ENCODE data around the gene HEATR1.
"Not testable (repeated sequence)": the region's sequence is repeated elsewhere in the genome, so short reads cannot be mapped to it uniquely, and the experiment has no call there.

HEATR1 gene, protein sequence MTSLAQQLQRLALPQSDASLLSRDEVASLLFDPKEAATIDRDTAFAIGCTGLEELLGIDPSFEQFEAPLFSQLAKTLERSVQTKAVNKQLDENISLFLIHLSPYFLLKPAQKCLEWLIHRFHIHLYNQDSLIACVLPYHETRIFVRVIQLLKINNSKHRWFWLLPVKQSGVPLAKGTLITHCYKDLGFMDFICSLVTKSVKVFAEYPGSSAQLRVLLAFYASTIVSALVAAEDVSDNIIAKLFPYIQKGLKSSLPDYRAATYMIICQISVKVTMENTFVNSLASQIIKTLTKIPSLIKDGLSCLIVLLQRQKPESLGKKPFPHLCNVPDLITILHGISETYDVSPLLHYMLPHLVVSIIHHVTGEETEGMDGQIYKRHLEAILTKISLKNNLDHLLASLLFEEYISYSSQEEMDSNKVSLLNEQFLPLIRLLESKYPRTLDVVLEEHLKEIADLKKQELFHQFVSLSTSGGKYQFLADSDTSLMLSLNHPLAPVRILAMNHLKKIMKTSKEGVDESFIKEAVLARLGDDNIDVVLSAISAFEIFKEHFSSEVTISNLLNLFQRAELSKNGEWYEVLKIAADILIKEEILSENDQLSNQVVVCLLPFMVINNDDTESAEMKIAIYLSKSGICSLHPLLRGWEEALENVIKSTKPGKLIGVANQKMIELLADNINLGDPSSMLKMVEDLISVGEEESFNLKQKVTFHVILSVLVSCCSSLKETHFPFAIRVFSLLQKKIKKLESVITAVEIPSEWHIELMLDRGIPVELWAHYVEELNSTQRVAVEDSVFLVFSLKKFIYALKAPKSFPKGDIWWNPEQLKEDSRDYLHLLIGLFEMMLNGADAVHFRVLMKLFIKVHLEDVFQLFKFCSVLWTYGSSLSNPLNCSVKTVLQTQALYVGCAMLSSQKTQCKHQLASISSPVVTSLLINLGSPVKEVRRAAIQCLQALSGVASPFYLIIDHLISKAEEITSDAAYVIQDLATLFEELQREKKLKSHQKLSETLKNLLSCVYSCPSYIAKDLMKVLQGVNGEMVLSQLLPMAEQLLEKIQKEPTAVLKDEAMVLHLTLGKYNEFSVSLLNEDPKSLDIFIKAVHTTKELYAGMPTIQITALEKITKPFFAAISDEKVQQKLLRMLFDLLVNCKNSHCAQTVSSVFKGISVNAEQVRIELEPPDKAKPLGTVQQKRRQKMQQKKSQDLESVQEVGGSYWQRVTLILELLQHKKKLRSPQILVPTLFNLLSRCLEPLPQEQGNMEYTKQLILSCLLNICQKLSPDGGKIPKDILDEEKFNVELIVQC (N-terminal part only)

DNA sequence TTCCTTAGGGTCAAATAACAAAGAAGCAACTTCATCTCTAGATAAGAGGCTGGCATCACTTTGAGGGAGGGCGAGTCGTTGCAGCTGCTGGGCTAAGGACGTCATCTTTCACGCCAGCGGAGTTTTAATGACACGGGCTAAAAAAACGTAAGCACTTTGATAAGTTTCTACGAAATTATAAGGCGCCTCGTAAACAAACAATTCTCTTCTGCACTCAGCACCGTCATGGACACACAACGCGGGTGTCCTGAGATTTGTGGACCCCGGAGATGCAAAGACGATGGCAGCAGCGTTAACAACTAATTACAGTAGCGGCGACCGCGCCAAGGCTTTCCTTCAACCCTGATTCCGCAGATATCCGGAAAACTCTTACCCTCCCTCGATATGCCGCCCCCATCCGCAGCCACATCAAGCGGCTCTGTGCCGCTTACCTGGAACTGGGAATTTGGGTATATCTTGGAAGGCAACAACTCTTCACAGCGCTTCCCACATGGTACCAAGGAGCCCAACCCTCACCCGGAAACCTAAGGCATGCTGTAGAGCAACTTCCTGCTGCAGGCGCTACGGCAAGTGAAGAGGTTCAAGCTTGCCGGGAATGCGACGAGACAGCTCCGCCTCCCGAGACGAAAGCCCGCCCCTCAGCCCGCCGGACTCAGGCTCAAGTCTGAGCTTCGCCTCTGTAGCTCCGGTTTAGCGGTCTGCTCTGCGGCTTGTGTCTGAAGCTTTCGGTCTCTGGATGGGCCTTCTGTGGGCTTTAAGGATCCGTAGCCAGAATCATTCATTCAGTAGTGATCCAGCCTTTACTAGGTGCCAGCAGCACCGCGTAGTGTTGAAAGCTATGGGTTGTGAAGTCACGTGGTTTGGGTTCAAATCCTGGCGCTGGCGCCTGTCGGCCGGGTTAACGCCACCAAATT, at the start of gene HEATR1:
Gene HEATR1, minus strand, starts transcription at position 526 of the 914 bp plus-strand sequence. Its CDS starts 421 bp downstream, at position 105.
- peak; percentile 98 for DNase-seq

DNA sequence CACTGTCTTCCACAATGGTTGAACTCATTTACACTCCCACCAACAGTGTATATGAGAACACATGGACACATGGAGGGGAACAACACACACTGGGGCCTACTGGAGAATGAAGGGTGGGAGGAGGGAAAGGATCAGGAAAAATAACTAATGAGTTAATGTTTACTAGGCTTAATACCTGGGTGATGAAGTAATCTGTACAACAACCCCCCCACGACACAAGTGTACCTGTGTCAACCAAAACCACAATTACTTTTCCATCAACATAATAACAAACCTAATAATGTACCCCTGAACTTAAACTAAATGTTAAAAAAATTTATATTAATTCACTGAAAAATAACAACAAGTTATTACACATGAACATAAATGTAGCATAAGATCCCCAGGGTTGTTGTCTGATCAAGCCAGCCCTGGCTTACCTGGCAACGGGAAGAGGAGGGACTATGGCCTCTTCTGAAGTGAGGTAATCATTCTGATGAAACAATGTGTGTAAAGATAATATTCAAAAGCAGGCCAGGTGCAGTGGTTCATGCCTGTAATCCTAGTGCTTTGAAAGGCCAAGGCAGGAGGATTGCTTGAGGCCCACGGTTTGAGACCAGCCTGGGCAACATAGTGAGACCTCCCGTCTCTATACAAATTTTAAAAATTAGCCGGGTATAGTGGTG, 40.8 kb upstream of the HEATR1 start:
- no peak for DNase-seq

DNA sequence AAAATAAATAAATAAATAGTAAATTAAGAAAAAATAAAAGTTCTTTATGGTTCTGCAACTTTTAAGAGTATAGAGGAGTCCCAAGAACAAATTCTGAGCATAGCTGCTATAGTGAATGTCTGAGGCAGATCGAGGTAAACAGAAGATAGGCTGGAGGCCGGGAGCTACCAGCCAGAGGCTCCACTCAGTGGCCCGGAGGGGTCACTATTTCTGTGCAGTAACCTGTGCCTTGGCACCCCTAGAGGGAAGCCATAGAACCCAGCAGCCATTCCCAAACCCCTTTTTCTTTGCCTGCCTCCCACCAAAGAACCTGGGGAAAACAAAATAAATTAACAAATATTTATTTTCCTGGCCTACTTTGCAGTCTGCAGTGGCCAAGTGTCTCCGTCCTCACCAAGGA, 38.4 kb upstream of the HEATR1 start:
- no peak for DNase-seq

DNA sequence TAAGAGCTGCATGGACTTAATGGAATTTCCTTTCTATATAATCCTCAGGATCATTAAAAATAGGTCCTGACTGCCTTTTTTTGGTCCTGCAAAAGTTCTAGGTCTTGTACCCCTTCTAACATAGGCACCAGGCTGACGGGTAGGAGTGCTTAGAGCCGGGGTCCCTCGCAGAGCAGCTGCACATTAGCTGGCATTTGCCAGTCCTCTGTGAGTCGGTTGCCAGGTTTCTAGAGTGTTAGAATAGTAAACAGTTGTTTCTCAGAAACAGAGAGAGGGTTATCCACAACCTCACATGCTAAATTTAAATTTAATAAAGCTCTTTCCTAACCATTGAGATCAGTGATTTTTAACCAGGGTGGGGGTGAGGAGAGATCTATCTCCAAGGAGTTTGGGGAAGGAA, 35.4 kb upstream of the HEATR1 start:
- DNase-seq: no peak

DNA sequence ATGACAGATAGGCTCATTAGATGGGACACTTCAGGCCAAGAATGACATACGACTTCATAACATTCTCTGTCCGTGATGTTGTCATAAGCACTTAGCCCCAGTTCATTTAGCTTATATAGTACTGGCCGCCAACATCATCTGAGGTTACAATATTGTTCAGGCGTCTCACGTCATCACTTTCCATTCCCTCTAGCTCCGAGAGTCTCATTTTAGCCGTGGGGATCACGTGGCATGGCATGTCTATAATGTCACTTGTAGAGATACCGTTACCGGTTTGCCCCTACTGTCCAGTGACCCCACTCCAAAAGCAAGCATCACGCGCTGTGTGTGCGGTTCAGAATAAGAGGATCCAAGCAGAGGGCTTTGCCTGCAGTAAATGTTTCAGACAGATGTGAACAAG, 34.6 kb upstream of the HEATR1 start:
- DNase-seq: peak; percentile 24

DNA sequence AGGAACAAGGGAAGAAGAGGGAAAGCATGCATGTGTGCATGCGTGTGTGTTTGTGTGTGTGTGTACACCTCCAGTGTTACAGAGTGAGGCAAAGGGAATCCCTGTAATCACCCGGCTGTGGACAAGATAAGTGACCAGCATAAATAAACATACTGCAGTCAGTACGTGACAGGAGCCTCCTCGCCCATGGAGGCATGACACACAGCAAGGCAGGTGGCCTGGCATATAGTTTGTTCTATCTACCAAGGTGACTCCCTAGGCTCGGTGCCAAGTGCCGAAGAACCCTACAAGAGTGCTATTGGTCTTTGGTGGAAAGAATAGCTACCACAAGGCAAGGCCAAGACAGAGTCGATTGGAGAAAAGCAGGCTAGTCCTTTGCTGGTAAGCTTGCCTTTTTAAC, 31.7 kb upstream of the HEATR1 start:
- no peak for DNase-seq

DNA sequence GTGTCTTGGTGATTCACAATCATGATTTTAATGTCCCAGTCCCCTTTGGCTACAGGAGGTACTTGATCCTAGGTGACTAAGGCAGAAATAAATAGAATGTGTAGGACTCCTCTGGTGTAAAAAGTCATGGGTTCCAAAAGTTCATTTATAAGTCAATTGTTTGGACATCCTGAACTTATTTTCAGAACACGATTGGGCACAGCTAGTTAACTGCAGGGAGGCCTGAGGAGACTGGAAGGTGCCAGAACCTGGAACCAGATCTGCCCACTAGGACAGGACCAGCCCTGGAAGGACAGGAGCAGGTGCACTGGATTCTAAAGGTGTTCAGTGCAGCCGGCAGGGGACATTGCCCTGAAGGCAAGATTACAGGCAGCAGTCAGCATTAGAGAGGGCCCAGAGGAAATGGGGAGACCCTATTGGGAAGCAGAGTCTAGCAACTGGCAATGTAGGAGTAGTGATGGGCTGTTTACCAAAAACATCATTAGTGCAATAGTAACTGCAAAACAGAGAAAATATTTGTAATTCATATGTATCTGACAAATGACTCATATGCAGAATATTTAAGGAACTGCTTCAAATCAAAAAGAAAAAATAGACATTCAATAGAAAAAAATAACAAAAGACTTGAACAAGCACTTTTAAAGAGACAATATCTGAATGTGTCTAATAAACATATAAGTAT, 23.6 kb upstream of the HEATR1 start:
- DNase-seq: no peak

DNA sequence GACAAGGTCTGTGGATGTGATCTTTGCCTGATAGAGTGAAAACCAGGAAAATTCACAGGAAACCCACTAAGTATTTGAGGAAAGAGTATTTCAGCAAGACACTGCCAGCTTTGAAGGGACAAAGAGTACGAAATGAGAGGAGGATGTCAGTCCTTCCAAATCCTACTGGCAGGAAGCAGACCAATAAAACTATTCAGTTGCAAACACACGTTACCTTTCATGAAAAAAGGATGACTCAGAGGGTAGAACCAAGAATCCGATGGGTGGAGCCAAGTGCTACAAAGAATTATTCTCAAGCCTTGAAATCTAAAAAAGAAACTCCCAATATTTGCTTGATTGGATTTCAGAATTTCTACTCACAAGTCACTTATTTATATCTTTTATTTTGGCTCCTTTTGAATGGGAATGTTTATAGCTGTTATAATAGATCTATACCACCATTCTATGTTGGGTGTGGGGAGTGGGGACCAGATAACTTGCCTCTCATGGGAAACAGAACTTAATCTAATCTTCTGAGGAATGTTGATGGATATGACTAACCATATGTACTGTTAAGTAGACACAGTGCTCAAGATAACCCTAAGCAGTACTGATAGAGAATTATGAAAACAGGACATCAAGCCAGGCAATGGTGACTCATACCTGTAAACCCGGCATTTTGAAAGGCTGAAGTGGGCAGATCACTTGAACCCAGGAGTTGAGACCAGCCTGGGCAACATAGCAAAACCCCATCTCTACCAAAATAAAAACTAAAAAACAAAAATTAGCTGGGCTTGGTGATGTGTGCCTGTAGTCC, 19.3 kb upstream of the HEATR1 start:
- DNase-seq: no peak

DNA sequence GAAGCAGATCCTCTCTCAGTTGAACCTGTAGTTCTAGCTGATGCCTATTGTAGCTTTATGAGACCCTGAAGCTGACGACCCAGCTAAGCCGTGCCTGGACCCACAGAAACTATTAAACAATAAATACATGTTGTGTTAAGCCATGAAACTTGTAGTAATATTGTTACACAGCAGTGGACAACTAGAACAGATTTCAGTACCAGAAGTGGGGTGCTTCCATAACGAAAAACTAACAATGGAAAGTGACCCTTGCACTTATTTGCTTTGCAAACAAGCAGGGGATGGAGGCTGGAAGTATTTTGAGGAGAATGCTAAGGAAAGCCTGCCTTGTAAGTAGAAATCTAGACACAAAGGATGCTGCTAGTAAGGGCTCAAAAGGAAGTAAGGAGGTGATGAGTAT, 18.1 kb upstream of the HEATR1 start:
- no peak for DNase-seq

DNA sequence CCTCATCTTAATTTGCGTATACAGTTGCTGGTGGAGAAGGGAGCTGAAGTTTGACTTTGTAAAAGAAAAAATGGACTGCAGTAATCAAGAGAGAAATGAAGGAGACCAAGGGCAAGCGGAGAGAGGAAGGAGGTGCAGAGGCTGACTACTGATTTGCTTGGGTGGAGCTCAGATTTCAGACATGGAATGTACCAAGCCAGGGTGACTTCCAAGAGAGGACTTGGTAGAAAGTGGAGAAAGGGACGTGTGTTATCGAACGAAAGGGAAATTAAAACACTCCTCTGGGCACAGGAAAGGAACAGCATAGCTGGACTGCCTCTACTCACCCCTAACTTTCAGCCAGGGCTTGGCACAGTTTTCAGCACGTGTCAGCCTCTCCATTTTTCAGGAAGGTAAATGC, 15.1 kb upstream of the HEATR1 start:
- no peak for DNase-seq

DNA sequence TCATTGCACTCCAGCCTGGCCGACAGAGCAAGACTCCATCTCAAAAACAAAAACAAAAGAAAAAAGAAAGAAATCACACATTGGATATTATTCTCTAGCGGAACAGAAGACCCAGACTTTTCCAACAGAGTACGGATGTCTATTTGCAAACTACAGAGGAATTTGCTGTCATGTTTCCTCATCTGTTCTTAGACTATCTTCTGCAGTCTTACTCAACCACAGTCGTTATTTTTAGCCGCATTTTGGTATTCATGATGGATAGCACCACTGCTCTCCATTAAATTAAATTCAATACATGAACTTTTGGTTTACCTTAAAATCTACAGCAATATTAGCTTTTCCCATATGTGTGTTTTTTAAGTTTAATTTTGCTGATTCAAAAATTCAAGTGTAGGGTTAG, 14.2 kb upstream of the HEATR1 start:
- no peak for DNase-seq

DNA sequence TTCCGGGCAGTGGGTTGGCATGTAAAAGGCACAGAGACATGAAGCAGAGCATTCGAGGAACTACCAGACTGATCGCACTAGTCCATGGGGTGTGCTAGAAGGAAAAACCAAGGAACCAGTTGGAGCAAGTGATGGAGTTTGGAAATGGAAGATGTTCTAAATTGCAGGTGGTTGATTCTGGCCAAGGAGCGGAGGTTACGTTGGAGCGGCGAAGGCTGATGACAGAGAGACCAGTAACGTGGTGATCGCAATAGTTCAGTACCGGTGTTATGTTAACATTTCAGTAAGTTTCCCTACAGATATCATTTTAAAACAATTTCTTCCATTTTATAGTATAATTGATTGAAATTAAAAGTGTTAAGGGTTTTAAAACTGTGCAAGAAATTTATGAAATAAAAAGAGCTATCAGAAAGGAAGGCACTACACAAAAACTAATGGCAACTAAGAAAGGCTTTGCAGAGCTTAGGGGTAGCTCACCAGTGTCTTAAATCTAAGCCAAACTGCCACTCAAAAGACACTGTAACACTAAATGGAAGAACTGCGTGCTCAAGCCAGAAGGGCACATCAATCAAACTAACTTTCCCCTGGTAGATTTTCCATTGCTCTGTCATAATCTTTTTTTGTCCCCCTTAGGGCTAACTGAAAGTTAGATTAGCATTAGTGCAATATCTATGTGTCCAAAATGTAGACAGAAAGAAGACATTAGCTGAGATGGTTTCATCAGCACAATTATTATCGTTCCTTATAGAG, 11.3 kb upstream of the HEATR1 start:
- no peak for DNase-seq

DNA sequence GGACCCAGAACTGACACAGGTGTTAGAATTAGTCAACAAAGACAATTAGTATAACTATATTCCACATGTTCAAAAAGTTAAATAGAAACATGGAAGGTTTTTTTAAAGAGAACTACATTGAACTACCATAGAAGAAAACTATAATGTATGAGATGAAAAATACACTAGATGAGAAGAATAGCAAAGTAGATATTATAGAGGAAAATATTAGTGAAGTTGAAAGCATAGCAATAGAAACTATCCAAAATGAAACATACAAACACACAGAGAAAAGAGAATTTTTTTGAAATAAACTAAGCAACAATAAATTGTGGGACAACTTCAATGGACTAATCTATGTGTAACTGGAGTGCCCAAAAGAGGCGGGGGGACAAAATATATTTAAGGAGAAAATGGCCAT, 8.0 kb upstream of the HEATR1 start:
- no peak for DNase-seq

DNA sequence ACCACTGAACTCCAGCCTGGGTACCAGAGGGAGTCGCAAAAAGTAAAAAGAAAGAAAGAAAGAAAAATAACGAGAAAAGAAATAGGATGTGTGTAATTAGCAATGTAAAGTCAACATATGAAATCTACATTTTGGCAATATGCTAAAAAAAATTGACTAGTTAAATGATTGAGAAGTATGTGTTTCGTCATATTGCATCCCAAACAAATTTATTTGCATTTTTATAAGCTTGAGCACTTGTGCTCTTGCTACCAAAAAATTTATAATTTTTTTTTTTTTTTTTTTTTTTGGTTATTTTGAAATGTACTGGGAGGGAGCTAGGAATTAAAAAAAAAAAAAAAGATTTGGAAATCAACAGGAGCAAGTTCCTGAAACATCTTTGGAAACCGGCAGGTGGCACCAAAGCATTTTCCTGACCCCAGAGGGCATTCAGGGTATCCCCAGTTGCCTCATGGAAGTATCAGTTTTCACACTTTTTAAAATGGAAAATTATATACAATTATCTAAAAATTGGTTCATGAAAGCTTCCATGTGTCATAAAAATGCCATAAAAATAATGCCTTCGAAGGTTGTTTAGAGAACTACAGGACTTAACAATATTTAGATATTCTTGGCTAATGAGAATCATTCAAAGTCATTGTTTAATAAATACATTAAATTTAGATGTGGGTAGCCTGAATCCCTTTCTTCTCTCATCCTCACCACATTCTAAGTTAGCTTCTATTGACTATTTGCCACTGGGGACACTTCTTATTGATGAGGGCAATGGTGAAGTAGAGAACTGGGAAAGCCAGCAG, 4.8 kb upstream of the HEATR1 start:
- peak; percentile 79 for DNase-seq

DNA sequence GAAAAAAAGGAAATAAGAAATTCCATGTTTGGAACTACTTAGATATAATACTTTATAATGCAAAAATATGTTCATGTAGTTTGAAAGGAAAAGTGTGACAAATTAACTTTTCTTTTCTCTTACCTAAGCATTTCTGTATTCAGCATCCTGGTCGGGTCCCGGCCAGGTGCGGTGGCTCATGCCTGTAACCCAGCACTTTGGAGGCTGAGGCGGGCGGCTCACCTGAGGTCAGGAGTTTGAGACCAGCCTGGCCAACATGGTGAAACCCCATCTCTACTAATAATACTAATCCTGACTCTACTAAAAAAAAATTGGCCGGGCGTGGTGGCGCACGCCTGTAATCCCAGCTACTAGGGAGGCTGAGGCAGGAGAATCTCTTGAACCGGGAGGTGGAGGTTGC, 3.3 kb upstream of the HEATR1 start:
- not testable (repeated sequence) for DNase-seq

DNA sequence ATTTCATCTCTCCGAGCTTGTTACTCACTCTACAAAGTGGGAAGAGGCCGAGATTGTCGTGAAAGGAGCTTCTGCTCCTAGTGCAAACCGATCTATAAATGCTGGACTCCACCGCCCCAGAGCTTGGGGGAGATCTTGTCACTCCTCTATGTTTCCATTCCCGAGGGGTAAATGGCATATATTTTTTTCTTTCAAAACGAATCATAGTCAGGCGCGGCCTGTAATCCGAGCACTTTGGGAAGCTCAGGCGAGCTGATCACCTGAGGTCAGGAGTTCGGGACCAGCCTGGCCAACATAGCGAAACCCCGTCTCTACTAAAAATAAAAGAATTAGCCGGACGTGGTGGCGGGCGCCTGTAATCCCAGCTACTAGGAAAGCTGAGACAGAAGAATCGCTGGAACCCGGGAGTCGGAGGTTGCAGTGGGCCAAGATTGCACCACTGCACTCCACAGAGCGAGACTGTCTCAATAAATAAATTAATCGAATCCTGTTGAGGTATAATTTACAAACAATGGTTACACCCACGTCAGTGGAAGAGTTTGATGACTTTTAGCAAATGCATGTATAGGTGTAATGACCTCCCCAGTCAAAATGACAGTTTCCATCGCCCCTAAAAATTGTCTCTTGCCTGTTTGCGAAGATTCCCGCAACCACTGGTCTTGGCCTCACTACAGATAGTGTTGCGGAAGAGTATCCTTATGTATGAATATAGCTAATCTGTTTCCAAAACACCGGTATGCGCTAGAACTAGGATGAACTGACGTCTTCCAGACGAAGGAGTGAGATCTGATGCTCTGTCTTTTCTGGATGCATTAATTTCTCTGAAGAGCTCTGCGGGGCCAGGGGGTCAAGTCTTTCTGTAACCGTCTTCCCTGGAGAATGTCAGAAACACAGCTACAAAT, 840 bp upstream of the HEATR1 start:
- DNase-seq: peak; percentile 4

DNA sequence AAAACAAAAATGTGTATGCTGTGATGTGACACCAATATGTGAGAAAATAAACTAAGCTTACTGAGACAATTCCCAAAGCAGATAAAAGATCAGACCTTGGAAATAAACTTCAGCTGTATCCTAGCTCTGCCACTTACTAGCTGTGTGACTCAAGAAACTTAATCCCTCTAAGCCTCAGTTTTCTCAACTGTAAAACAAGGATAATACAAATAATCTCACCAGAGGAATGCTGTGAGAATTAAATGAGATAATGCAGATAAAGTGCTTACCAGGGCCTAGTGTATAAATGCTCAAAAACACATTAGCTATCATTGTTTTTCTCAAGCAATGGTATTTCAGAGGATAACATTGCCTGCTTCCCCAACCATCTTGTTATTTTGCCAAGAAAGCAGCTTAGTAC, 2.1 kb downstream of the HEATR1 start:
- no peak for DNase-seq
